HepG2 (cell line): Measurements from ENCODE around the gene IQCM. TPM values are rescaled to one million over a fixed set of nuclear protein-coding genes. Genes with fewer than 3 reads are reported as not detected.
"Not testable (repeated sequence)": the region's sequence is repeated elsewhere in the genome, so short reads cannot be mapped to it uniquely, and the experiment has no call there.

Source experiments
- ATAC-seq: fragments of 200-7000 bp; cut with Tn5 transposase; 3 replicates; pipeline ENCODE4 v1.9.1; 2020; ENCODE audit warnings: mild to moderate bottlenecking, moderate library complexity
- BruUV-seq: library from RNA; stranded (reverse); fragments of 400-500 nt; replicated peaks from 2 replicates; lab custom pipeline; 2021; lab: Mats Ljungman, UMichigan
- CTCF ChIA-PET: fragments of 300-600 bp; formaldehyde crosslinking; extraction: SDS; loops from one replicate; lab custom pipeline; 2021; ENCODE audit warnings: low total read pairs, inconsistent platforms, low intra/inter-chr PET ratio; lab: Yijun Ruan, JAX
- POLR2A ChIA-PET: fragments of 350-600 bp; sonication (Branson Sonifier 250); formaldehyde crosslinking; loops from one replicate; lab custom pipeline; 2020; ENCODE audit warnings: antibody characterized with exemption, inconsistent platforms; lab: Yijun Ruan, JAX
- DNase-seq: peaks from one replicate; pipeline ENCODE4 v3.0.0-alpha.2; 2015; ENCODE audit warnings: low spot score
- FAIRE-seq: peaks from 3 replicates; lab custom pipeline; 2011; peaks lifted over from hg19 to GRCh38; lab: Jason Lieb, UNC
- H2AFZ ChIP-seq: one replicate; pipeline ENCODE4 v1.6.1; 2011; ENCODE audit warnings: low read length, inconsistent platforms
- H3K27ac ChIP-seq: fragments of 300-600 bp; 3 replicates; pipeline ENCODE4 v1.8.0; 2011; ENCODE audit warnings: mixed run types, mild to moderate bottlenecking, mixed read lengths, low read length, inconsistent platforms; ENCODE audit not compliant: insufficient read depth; ENCODE audit errors: extremely low read length
- H3K27me3 ChIP-seq, 2 experiments: fragments of 200-600 bp in 1 of 2; 2 replicates in 1 of 2; 3 replicates in 1 of 2; pipeline versions ENCODE4 v1.6.0 to v1.8.0; 2011; ENCODE audit warnings: low read length in 2 of 2, mild to moderate bottlenecking in 2 of 2, moderate library complexity in 2 of 2, inconsistent platforms in 1 of 2; ENCODE audit not compliant: insufficient read depth in 2 of 2, control insufficient read depth in 1 of 2
- H3K36me3 ChIP-seq, 2 experiments: fragments of 200-600 bp in 1 of 2; replicated peaks in 1 of 2; 2 replicates in 1 of 2; 3 replicates in 1 of 2; pipeline versions ENCODE4 v1.5.1 to v1.8.0; 2011; ENCODE audit warnings: low read length in 2 of 2, inconsistent platforms in 1 of 2; ENCODE audit not compliant: insufficient read depth in 2 of 2, control insufficient read depth in 1 of 2
- H3K4me1 ChIP-seq: 2 replicates; pipeline ENCODE4 v1.5.1; 2012; ENCODE audit warnings: low read length, inconsistent platforms; ENCODE audit not compliant: insufficient read depth
- H3K4me2 ChIP-seq: 2 replicates; pipeline ENCODE4 v1.6.0; 2011; ENCODE audit warnings: low read depth, low read length, inconsistent platforms
- H3K4me3 ChIP-seq, 3 experiments: fragments of 200-600 bp in 1 of 3; sonication (generic), shearing (Covaris generic) in 1 of 3; replicated peaks in 1 of 3; 2 replicates each; pipeline ENCODE4 v1.5.1; 2011 to 2016; ENCODE audit warnings: low read length in 3 of 3, inconsistent platforms in 2 of 3, low read depth in 2 of 3, mild to moderate bottlenecking in 2 of 3, control low read depth in 1 of 3, mixed read lengths in 1 of 3; ENCODE audit not compliant: insufficient read depth in 1 of 3
- H3K79me2 ChIP-seq: one replicate; pipeline ENCODE4 v1.6.1; 2011; ENCODE audit warnings: low read length, inconsistent platforms; ENCODE audit not compliant: insufficient read depth
- H3K9ac ChIP-seq: 2 replicates; pipeline ENCODE4 v1.6.0; 2011; ENCODE audit warnings: mild to moderate bottlenecking, low read depth, low read length, inconsistent platforms; ENCODE audit not compliant: insufficient read depth
- H3K9me3 ChIP-seq: 2 replicates; pipeline ENCODE4 v1.5.1; 2012; ENCODE audit warnings: mild to moderate bottlenecking, low read length
- H4K20me1 ChIP-seq: 2 replicates; pipeline ENCODE4 v1.6.0; 2011; ENCODE audit warnings: inconsistent platforms, mild to moderate bottlenecking, low read length, moderate library complexity; ENCODE audit not compliant: insufficient read depth
- CBX2 ChIP-seq, 2 experiments: fragments of 200-600 bp in 1 of 2; sonication (generic); formaldehyde crosslinking in 1 of 2; IDR thresholded peaks; 2 replicates each; pipeline versions ENCODE4 v1.7.0 to v1.8.1; 2018 to 2022; ENCODE audit warnings: low read depth in 2 of 2, low read length in 1 of 2, mild to moderate bottlenecking in 1 of 2, missing genetic modification reagents in 1 of 2
- PITX1 ChIP-seq: sonication (generic); formaldehyde crosslinking; IDR thresholded peaks from 2 replicates; pipeline ENCODE4 v1.5.1; 2020; ENCODE audit warnings: mild to moderate bottlenecking, missing genetic modification reagents
- ZNF484 ChIP-seq: sonication (generic); formaldehyde crosslinking; IDR thresholded peaks from 2 replicates; pipeline ENCODE4 v1.5.1; 2020; ENCODE audit warnings: mild to moderate bottlenecking, low read depth, missing genetic modification reagents, borderline replicate concordance
- WGBS: methylation state at CpG from one replicate; pipeline ENCODE4 v1.1.6; 2017; ENCODE audit warnings: low lambda C conversion rate; 5-methylcytosine and 5-hydroxymethylcytosine counted together
- in situ Hi-C: cut with HindIII; loops from 2 replicates; pipeline ENCODE4 v1.10.0; 2017; ENCODE audit warnings: low pct_unique_long_range_greater_than_20kb; ENCODE audit not compliant: extremely low pct_ligation_motif_present
- intact Hi-C: fragments of 100-400 bp; cut with micrococcal nuclease; formaldehyde crosslinking; loops from one replicate; pipeline ENCODE4 v1.10.0; 2022; ENCODE audit not compliant: unreplicated experiment
- polyA plus RNA-seq, 8 experiments: library from polyadenylated mRNA; depleted of rRNA in 3 of 8; stranded (reverse) in 7 of 8; unstranded in 1 of 8; fragments of >200 nt; fragmentation: Illumina TruSeq in 4 of 8; extraction: Trizol in 4 of 8; gene quantifications; 2 replicates each; pipeline versions ENCODE4 v1.2.1 to v1.2.3, GENCODE V29; 2011 to 2016; ENCODE audit warnings: low read depth in 4 of 8, missing spikeins in 1 of 8, mixed read lengths in 1 of 8; ENCODE audit not compliant: insufficient read depth in 1 of 8
- total RNA-seq, 5 experiments: library from RNA; depleted of rRNA; stranded (reverse); fragments of >200 nt; fragmentation: Illumina TruSeq; extraction: Trizol; gene quantifications; 2 replicates each; pipeline ENCODE4 v1.2.3, GENCODE V29; 2016; ENCODE audit warnings: low read depth in 1 of 5
- TF ChIP-seq, protein P1 (sequence below): sonication (generic); formaldehyde crosslinking; IDR thresholded peaks from 2 replicates; pipeline ENCODE4 v1.4.0; 2020; ENCODE audit warnings: missing genetic modification reagents
- TF ChIP-seq, protein P2 (sequence below): sonication (generic); formaldehyde crosslinking; IDR thresholded peaks from 2 replicates; pipeline ENCODE4 v1.5.0; 2020; ENCODE audit warnings: missing genetic modification reagents

Gene IQCM
- total and polyA plus RNA-seq, 2 of the 13 experiments (the other 11 are each of a cell fraction or from before 2014, with no cell fraction given), result not detected

DNA sequence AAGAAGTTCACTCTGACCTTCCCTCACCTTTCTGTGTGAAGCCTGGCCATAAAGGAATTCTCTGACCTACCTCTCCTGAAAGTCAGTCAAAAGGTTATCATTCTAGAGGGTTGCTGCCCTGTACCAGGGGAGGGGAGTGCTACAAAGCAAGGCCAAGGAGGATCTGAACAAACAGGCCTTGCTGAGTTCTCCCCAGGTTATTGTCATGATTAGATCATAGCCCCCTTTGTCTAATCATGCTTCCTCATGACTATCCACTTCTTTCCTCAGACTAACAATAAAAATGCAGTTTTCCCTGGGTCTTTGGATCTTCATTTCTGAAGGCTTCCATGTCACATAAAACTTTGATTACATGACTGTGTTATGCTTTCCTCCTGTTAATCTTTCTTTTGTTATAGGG lies 472.0 kb downstream of the IQCM start (continued):
- TF ChIP-seq, protein P1, sequence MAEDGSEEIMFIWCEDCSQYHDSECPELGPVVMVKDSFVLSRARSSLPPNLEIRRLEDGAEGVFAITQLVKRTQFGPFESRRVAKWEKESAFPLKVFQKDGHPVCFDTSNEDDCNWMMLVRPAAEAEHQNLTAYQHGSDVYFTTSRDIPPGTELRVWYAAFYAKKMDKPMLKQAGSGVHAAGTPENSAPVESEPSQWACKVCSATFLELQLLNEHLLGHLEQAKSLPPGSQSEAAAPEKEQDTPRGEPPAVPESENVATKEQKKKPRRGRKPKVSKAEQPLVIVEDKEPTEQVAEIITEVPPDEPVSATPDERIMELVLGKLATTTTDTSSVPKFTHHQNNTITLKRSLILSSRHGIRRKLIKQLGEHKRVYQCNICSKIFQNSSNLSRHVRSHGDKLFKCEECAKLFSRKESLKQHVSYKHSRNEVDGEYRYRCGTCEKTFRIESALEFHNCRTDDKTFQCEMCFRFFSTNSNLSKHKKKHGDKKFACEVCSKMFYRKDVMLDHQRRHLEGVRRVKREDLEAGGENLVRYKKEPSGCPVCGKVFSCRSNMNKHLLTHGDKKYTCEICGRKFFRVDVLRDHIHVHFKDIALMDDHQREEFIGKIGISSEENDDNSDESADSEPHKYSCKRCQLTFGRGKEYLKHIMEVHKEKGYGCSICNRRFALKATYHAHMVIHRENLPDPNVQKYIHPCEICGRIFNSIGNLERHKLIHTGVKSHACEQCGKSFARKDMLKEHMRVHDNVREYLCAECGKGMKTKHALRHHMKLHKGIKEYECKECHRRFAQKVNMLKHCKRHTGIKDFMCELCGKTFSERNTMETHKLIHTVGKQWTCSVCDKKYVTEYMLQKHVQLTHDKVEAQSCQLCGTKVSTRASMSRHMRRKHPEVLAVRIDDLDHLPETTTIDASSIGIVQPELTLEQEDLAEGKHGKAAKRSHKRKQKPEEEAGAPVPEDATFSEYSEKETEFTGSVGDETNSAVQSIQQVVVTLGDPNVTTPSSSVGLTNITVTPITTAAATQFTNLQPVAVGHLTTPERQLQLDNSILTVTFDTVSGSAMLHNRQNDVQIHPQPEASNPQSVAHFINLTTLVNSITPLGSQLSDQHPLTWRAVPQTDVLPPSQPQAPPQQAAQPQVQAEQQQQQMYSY (CRISPR knock-in tag), result no peak
- TF ChIP-seq PITX1 (CRISPR knock-in tag) (no peak), ZNF484 (CRISPR knock-in tag) (no peak), CBX2 (IDR thresholded peaks at IDR 0.05; ENCODE audit: low read depth, low read length) (no peak), CBX2 (CRISPR knock-in tag; IDR thresholded peaks at IDR 0.05; ENCODE audit: low read depth) (no peak)
- TF ChIP-seq, protein P2, sequence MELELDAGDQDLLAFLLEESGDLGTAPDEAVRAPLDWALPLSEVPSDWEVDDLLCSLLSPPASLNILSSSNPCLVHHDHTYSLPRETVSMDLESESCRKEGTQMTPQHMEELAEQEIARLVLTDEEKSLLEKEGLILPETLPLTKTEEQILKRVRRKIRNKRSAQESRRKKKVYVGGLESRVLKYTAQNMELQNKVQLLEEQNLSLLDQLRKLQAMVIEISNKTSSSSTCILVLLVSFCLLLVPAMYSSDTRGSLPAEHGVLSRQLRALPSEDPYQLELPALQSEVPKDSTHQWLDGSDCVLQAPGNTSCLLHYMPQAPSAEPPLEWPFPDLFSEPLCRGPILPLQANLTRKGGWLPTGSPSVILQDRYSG (CRISPR knock-in tag), result no peak

DNA sequence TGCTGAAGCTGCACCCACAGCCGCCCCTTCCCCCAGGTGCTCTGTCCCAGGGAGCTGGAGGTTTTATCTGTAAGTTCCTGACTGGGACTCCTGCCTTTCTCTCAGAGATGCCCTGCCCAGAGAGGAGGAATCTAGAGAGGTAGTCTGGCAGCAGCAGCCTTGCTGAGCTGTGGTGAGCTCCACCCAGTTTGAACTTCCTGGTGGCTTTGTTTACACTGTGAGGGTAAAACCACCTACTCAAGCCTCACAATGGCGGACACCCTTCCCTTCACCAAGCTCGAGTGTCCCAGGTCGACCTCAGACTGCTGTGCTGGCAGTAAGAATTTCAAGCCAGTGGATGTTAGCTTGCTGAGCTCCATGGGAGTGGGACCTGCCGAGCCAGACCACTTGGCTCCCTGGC lies 474.5 kb downstream of the IQCM start:
- intact Hi-C loops, ATAC-seq, DNase-seq, H3K79me2 ChIP-seq, H4K20me1 ChIP-seq, in situ Hi-C loops, FAIRE-seq, H3K27ac ChIP-seq, CTCF ChIA-PET, H3K36me3 ChIP-seq, H3K4me2 ChIP-seq, BruUV-seq, H3K9ac ChIP-seq, H3K4me1 ChIP-seq, H3K27me3 ChIP-seq, H2AFZ ChIP-seq, H3K4me3 ChIP-seq, POLR2A ChIA-PET: not testable (repeated sequence)
- no CpG with 5 or more reads among the region's 5 CpGs for WGBS
- peaks cover 15% of the 10 kb centered on the region for H3K9me3 ChIP-seq
